ELF-1 (cell line): Measurements from ENCODE around the gene ENOX1.
"Not testable (repeated sequence)": the region's sequence is repeated elsewhere in the genome, so short reads cannot be mapped to it uniquely, and the experiment has no call there.

Source experiments
- DNase-seq: peaks from one replicate; pipeline ENCODE4 v3.0.0-alpha.2; 2016; ENCODE audit warnings: low read depth, low spot score

The ENOX1 gene

GRCh38 chr13:43786766-43787517 lies at the start of gene ENOX1:
Gene ENOX1, minus strand, starts transcription at chr13:43786972.
- peak; percentile 77 for DNase-seq

- no peak for DNase-seq
Observed at GRCh38 chr13:43835701-43836100, 48.9 kb upstream of the ENOX1 start.

DNA sequence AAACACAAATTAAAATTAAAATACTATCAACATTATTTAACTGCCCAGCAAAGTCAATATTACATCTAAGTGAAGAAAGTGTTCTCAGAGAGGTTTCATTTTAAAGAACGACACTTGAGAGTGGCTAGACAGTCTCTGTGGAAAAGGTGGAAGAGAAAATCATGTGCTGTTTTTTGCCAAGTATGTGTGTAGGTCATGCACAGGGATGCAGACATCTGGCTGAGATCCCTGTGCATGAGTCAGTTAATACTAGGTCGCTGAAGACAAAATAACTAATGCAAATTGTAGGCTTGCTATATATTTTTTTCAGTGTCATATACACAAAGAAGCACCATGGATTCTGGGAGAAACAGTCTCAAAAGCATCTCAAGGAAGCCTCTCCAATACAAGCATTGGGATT lies 44.3 kb upstream of the ENOX1 start:
- DNase-seq, result no peak

- DNase-seq, result no peak
Observed at GRCh38 chr13:43830497-43830881, 43.7 kb upstream of the ENOX1 start.

- not testable (repeated sequence) for DNase-seq
Observed at GRCh38 chr13:43824656-43825055, 37.9 kb upstream of the ENOX1 start.

- no peak for DNase-seq
Observed at GRCh38 chr13:43822969-43823368, 36.2 kb upstream of the ENOX1 start.

- no peak for DNase-seq
Observed at GRCh38 chr13:43816401-43816889, 29.7 kb upstream of the ENOX1 start.

GRCh38 chr13:43815204-43815603 lies 28.4 kb upstream of the ENOX1 start:
- peak; percentile 40 for DNase-seq

- DNase-seq, result no peak
Observed at GRCh38 chr13:43808676-43809075, 21.9 kb upstream of the ENOX1 start.

DNA sequence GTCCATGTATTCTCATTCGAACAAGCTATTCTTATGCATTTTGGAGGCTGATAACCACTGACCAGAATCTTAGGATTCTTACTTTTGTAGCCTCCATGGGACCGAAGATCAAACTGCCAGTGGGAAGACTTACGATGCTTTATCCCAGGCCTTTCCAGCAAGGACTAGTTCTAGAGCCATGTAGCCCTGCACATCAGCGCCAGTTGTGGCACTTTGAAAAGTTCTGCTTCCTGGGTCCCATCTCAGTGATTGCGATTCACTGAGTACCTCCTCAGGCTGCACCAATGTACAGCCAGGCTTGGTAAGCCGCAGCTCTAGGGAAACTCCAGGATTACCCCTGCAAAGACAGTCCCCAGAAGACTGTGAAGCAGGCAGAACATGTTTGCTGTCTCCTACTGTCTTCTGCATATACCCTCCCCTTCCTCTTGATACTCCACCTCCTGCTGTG lies 18.9 kb upstream of the ENOX1 start:
- DNase-seq, result peak; percentile 23

DNA sequence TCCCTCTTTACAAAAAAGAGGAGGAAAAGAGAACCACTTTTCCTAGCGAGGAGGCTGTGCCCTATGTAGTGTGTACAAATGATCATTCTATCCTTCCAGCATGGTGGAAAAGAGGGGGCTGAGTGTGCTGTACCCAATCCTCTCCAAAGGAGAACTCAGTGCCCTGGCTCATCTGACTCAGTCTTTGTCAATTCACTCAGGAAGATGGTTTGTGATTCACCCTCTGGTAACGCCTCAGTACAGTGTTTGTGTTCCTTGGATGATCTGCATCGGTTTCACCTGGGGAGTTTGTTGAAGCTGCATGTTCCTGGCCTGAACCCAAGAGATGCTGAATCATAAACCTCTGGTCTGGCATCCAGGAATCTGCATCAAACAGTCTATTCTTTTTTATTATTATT lies 18.3 kb upstream of the ENOX1 start:
- DNase-seq, result no peak

GRCh38 chr13:43804461-43805070 lies 17.8 kb upstream of the ENOX1 start:
- no peak for DNase-seq

GRCh38 chr13:43802511-43802910 lies 15.7 kb upstream of the ENOX1 start:
- no peak for DNase-seq

GRCh38 chr13:43800828-43801227 lies 14.1 kb upstream of the ENOX1 start:
- DNase-seq, result no peak

GRCh38 chr13:43799191-43799590 lies 12.4 kb upstream of the ENOX1 start:
- DNase-seq, result no peak

DNA sequence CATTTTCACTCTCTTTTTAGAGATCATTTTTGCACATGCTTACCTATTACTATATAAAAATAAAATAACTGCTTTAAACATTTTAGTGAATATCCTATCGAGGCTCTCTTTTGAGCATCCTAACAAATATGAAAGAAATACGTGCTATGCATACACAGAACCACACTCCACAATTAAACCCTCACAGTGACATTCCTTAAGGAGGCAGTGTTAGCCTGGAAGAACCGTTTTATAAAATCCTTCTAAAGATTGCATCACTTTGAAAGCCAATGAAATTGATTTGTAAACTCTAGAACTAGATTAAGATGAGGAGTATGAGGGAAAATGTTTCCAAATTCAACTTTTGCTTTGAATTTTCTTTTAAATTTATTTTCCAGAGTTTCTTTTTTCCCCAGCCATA lies 11.1 kb upstream of the ENOX1 start:
- no peak for DNase-seq

- no peak for DNase-seq
Observed at GRCh38 chr13:43797159-43797558, 10.4 kb upstream of the ENOX1 start.

- no peak for DNase-seq
Observed at GRCh38 chr13:43794416-43794815, 7.6 kb upstream of the ENOX1 start.

- DNase-seq, result no peak
Observed at GRCh38 chr13:43792076-43792881, 5.5 kb upstream of the ENOX1 start.

DNA sequence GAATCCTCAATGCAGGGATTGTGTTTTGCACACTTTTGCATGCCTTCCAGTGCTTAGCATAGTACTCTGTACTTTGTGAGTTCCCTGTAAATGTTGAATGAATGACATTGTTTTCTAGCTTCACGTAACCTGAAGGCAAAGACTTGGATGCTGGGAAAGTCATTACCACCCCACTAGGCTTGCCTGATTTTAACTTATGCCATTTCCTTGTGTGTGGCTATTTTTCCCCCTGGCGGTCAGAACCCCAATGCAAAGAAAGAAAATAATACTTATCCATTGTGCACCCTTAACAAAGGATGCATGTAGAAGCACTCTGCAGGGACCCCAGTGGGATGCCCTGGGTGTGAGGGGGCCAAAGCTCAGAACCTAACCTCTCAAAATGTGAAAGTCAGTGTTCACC lies 1.2 kb upstream of the ENOX1 start:
- no peak for DNase-seq

GRCh38 chr13:43787518-43787891 lies 733 bp upstream of the ENOX1 start:
- DNase-seq, result no peak

DNA sequence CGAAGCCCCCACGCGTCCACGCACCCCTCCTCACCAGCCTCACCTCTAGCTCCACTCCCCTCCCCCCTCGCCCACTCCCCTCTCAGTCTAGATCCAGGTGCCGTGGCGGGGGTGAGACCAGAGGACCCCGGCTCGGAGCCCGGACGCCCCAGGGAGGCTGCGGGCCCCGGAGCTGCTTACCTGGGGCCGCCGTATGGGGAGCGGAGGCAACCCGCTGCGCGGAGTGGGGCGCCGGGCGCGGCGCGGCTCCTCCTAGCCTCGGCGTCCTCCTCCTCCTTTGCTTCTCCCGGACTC lies 353 bp downstream of the ENOX1 start:
- no peak for DNase-seq
